ENCODE results near the gene SLC37A1. TPM values are rescaled to one million over a fixed set of nuclear protein-coding genes. Genes with fewer than 3 reads are reported as not detected.

The SLC37A1 gene
- total RNA-seq, 1 experiment from 2014 or later: 11.2 TPM

GRCh38 chr21:42471716-42472330 lies 41.8 kb upstream of the SLC37A1 start:
- peaks cover 22% of the 10 kb centered on the region for H3K4me1 ChIP-seq (ENCODE audit: insufficient read depth, low read length, poor library complexity, severe bottlenecking)
- intact Hi-C loops (cut with micrococcal nuclease; ENCODE audit: unreplicated experiment): no loop called here

GRCh38 chr21:42472521-42472920 lies 41.1 kb upstream of the SLC37A1 start:
- Histone ChIP-seq H3K36me3 (ENCODE audit: insufficient read depth, low read length, poor library complexity, severe bottlenecking) (no peaks in the 10 kb centered on the region), H3K4me1 (ENCODE audit: insufficient read depth, low read length, poor library complexity, severe bottlenecking) (peaks cover 15% of the 10 kb centered on the region), H3K9me3 (ENCODE audit: low read depth, low read length, poor library complexity, severe bottlenecking) (no peaks in the 10 kb centered on the region), H3K27ac (ENCODE audit: low read depth, low read length, poor library complexity, severe bottlenecking) (no peak overlapping the region), H3K4me3 (ENCODE audit: low read depth, low read length, poor library complexity, severe bottlenecking) (no peak overlapping the region), H3K27me3 (replicated peaks; ENCODE audit: insufficient read depth, low read depth, low read length, poor library complexity) (no peaks in the 10 kb centered on the region)
- intact Hi-C loops (cut with micrococcal nuclease; ENCODE audit: unreplicated experiment): no loop called here
- no TSS peak for BruUV-seq (replicated peaks)
- TF ChIP-seq EZH2 (IDR thresholded peaks at IDR 0.05; ENCODE audit: borderline replicate concordance, low read depth, low read length, poor library complexity, severe bottlenecking) (no peak), CTCF (conservative IDR thresholded peaks at IDR 0.05; ENCODE audit: low read depth, low read length) (no peak)
- CTCF ChIA-PET: no interaction called here
- DNase-seq (ENCODE audit: low spot score): no peak
- POLR2A ChIA-PET (ENCODE audit: low non-redundant PET): no interaction called here

More at GRCh38 chr21:42471716-42472330, 41.8 kb upstream of the SLC37A1 start:
- BruUV-seq (replicated peaks): no TSS peak
- ChIA-PET POLR2A (ENCODE audit: low non-redundant PET) (no interaction called here), CTCF (no interaction called here)
- Histone ChIP-seq H3K36me3 (ENCODE audit: insufficient read depth, low read length, poor library complexity, severe bottlenecking) (no peaks in the 10 kb centered on the region), H3K4me3 (ENCODE audit: low read depth, low read length, poor library complexity, severe bottlenecking) (no peak overlapping the region), H3K27ac (ENCODE audit: low read depth, low read length, poor library complexity, severe bottlenecking) (no peak overlapping the region), H3K27me3 (replicated peaks; ENCODE audit: insufficient read depth, low read depth, low read length, poor library complexity) (no peaks in the 10 kb centered on the region), H3K9me3 (ENCODE audit: low read depth, low read length, poor library complexity, severe bottlenecking) (no peaks in the 10 kb centered on the region)
- no peak for TF ChIP-seq EZH2 (IDR thresholded peaks at IDR 0.05; ENCODE audit: borderline replicate concordance, low read depth, low read length, poor library complexity, severe bottlenecking)
- TF ChIP-seq CTCF (conservative IDR thresholded peaks at IDR 0.05; ENCODE audit: low read depth, low read length): no peak
- no peak for DNase-seq (ENCODE audit: low spot score)

GRCh38 chr21:42473498-42474042 lies 40.1 kb upstream of the SLC37A1 start:
- BruUV-seq (replicated peaks): no TSS peak
- intact Hi-C loops (cut with micrococcal nuclease; ENCODE audit: unreplicated experiment): no loop called here
- no peak for TF ChIP-seq CTCF (conservative IDR thresholded peaks at IDR 0.05; ENCODE audit: low read depth, low read length)
- TF ChIP-seq EZH2 (IDR thresholded peaks at IDR 0.05; ENCODE audit: borderline replicate concordance, low read depth, low read length, poor library complexity, severe bottlenecking): no peak
- H3K27ac ChIP-seq (ENCODE audit: low read depth, low read length, poor library complexity, severe bottlenecking): no peak overlapping the region
- CTCF ChIA-PET: no interaction called here
- H3K27me3 ChIP-seq (replicated peaks; ENCODE audit: insufficient read depth, low read depth, low read length, poor library complexity): no peaks in the 10 kb centered on the region
- DNase-seq (ENCODE audit: low spot score): no peak
- POLR2A ChIA-PET (ENCODE audit: low non-redundant PET): no interaction called here
- H3K36me3 ChIP-seq (ENCODE audit: insufficient read depth, low read length, poor library complexity, severe bottlenecking): no peaks in the 10 kb centered on the region
- no peak overlapping the region for H3K4me3 ChIP-seq (ENCODE audit: low read depth, low read length, poor library complexity, severe bottlenecking)
- H3K9me3 ChIP-seq (ENCODE audit: low read depth, low read length, poor library complexity, severe bottlenecking): no peaks in the 10 kb centered on the region
- H3K4me1 ChIP-seq (ENCODE audit: insufficient read depth, low read length, poor library complexity, severe bottlenecking): peaks cover 7% of the 10 kb centered on the region

Data from A673 (cell line).